Activated CD8-positive, alpha-beta memory T cell treated with anti-CD3 and anti-CD28 coated beads for 48 hours (primary cell): Measurements from ENCODE around the gene LCN10.
"Not testable (repeated sequence)": the region's sequence is repeated elsewhere in the genome, so short reads cannot be mapped to it uniquely, and the experiment has no call there.

ENCODE experiments used
- DNase-seq, 3 experiments: peaks; one replicate each; pipeline ENCODE4 v3.0.0-alpha.2; 2020; ENCODE audit warnings: low read depth in 2 of 3, low spot score in 2 of 3

The LCN10 gene

GRCh38 chr9:136742591-136743391 lies at the start of gene LCN10:
TSS of gene LCN10 (minus strand) at chr9:136742940. CDS start at chr9:136742903, 37 bp downstream.
- no peak for DNase-seq

GRCh38 chr9:136791516-136792276 lies 49.0 kb upstream of the LCN10 start:
- DNase-seq, result peak in 2 of 3 experiments; percentile 57 to 58

- DNase-seq, result peak; percentile 98 to 100 (median 99)
These were observed 48.1 kb upstream of the LCN10 start, which contains the start of gene TMEM141 for GRCh38 chr9:136790640-136791515. TSS of gene TMEM141 (plus strand) at chr9:136791344. CDS start at chr9:136791371, 27 bp downstream.

- no peak for DNase-seq
These were observed 46.8 kb upstream of the LCN10 start for GRCh38 chr9:136789523-136789937.

GRCh38 chr9:136788644-136789522 lies 46.1 kb upstream of the LCN10 start:
- DNase-seq, result not testable (repeated sequence)

GRCh38 chr9:136787690-136788400 lies 45.1 kb upstream of the LCN10 start:
- DNase-seq, result peak; percentile 45 to 54 (median 48)

- DNase-seq, result not testable (repeated sequence)
These were observed 44.2 kb upstream of the LCN10 start for GRCh38 chr9:136786983-136787382.

GRCh38 chr9:136786451-136786850 lies 43.7 kb upstream of the LCN10 start:
- no peak for DNase-seq

- not testable (repeated sequence) for DNase-seq
These were observed 43.0 kb upstream of the LCN10 start for GRCh38 chr9:136785565-136786355.

- DNase-seq, result no peak
These were observed 42.2 kb upstream of the LCN10 start for GRCh38 chr9:136784997-136785361.

- no peak for DNase-seq
These were observed 41.7 kb upstream of the LCN10 start for GRCh38 chr9:136784249-136784996.

- no peak for DNase-seq
These were observed 39.7 kb upstream of the LCN10 start for GRCh38 chr9:136782452-136782851.

- DNase-seq, result no peak
These were observed 37.1 kb upstream of the LCN10 start for GRCh38 chr9:136779808-136780207.

- DNase-seq, result no peak
These were observed 34.6 kb upstream of the LCN10 start for GRCh38 chr9:136777359-136777758.

GRCh38 chr9:136776947-136777346 lies 34.2 kb upstream of the LCN10 start:
- no peak for DNase-seq

- no peak for DNase-seq
These were observed 32.5 kb upstream of the LCN10 start for GRCh38 chr9:136775191-136775590.

GRCh38 chr9:136774416-136775045 lies 31.8 kb upstream of the LCN10 start:
- no peak for DNase-seq
